GM12872 (cell line): ENCODE data around the gene GADL1.

Source experiments
- TF ChIP-seq, protein P1 (sequence below): IDR thresholded peaks from 3 replicates; pipeline ENCODE4 v1.5.1; 2011; ENCODE audit warnings: low read depth, mild to moderate bottlenecking, low read length, moderate library complexity; ENCODE audit not compliant: insufficient read depth

Gene GADL1

DNA sequence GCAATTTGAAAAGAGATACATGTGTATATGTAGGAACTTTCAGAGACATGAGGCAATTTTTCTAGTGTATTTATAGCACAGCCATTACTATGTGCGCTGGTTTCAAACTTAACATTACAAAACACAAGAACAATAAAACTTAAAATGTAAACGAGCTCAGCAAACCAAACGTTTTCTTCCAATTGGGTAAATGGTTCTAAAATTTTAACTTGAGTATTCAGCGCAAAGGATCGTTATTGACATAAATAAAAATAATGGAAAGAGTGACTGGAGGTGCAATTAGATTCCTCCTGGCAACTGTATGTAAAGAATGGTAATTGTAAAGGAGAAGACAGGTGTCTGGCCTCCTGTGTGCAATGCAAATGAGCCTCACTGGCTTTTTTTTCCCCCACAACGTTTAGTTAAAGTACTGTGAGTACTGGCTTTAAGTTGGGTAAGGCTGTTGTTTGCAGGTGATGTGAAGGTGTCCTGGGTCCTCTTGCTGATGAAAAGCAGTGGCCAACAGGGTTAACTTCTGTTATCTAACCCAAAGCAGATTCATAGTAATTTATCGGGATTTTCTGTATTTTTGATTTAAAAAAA is 14.1 kb upstream of the GADL1 start:
- TF ChIP-seq, protein P1, sequence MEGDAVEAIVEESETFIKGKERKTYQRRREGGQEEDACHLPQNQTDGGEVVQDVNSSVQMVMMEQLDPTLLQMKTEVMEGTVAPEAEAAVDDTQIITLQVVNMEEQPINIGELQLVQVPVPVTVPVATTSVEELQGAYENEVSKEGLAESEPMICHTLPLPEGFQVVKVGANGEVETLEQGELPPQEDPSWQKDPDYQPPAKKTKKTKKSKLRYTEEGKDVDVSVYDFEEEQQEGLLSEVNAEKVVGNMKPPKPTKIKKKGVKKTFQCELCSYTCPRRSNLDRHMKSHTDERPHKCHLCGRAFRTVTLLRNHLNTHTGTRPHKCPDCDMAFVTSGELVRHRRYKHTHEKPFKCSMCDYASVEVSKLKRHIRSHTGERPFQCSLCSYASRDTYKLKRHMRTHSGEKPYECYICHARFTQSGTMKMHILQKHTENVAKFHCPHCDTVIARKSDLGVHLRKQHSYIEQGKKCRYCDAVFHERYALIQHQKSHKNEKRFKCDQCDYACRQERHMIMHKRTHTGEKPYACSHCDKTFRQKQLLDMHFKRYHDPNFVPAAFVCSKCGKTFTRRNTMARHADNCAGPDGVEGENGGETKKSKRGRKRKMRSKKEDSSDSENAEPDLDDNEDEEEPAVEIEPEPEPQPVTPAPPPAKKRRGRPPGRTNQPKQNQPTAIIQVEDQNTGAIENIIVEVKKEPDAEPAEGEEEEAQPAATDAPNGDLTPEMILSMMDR = no peak

DNA sequence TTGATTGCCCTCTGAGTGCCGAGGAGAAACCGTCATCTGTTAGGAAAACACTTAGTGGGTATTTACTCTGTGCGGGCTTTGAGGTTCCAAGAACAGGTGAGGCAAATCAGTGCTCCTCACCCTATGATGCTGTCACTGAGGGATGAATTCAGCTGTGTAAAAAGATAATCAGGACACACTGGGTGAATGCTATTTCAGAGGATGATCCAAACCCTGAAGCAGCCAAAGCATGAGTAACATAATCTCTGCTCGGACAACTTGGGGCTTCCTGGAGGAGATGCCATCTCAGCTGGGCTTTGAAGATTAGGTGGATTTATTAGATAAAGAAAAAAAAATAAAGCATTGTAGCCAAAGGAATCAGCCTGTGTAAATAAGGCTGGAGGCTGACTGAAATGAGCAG is 10.5 kb upstream of the GADL1 start:
- TF ChIP-seq, protein P1 = no peak

DNA sequence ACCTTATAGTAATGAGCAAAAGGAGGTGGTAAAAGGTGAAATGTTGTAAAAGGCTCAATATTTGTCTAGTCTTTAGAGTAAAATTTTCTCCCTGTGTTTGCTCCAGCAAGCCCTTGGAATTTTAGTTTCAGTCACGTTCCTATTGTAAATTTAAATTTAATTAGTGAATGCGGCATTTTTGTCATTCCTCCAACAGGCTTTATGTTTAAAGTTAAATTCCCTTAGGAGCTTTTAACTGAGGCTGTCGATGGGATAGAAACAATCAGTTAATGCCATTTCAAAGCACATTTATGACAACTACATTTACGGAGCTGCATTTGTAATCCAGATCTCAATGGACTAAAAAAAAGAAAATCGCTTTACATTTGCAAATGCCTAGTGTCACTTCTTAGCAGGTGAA is 868 bp upstream of the GADL1 start:
- TF ChIP-seq, protein P1 = no peak

DNA sequence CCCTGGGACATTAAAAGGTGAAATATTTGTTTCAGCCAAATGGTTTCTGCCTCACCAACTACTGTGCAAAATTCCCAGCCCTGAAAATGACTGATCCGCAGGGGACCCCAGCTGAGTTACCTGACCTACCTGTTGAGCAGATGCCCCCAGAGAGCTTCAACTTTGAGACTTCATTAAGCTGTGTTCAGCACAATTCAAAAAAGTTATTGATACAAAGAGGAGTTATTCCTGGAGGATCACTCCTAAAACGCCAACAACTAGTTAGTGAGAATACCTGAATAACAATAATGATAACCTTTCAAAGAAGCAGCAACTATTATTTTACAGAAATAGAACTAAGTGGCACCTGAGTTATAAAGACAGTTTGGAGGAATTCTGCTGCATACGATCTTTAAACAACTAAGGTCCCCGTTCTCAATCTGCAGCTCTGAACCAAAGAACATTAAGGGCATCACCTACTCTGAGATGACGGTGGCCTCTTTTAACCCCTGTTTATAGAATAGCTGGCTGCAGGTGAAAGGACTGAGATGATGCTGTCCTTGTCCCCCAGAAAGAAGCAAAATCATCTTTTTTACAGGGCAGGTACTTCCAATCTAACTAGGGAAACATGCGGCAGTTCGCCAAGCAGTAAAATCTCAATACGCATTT is 659 bp downstream of the GADL1 start:
- TF ChIP-seq, protein P1 = no peak

DNA sequence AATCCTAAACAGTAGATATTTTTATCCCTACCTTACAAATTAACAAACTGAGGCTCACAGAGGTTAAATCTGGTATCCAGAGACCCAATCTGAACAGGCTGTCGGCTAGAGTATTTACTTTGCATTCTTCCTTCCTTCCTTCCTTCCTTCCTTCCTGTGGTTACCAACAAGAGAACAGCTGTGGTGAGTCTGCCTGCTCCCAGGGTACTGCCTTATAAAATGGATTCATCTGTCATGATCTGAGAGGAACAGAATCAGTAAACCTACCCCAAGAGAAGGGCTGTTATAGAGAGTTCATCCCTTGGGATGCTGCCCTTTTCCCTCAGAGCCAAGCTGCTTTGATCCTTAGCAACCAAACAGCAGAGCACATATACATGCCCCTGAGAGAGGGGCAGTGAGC is 3.6 kb downstream of the GADL1 start:
- TF ChIP-seq, protein P1 = no peak

DNA sequence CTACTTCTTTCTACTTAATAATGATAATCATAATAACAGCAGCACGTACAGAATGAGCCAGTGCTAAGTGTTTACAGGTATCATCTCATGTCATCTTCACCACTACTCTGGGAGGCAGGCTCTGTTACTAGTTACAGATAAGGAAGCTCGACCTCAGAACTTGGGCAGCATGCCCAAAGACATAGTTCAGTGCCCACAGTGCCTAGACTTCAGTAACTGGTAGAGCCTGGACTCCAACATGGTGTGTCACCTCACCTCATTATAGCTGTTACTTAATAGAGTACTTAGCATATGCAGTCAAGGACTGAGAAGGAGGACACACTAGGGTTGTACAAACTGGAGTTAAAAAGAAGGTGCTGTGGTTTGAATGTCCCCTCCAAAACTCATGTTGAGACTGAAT is 7.6 kb downstream of the GADL1 start:
- TF ChIP-seq, protein P1 = no peak

DNA sequence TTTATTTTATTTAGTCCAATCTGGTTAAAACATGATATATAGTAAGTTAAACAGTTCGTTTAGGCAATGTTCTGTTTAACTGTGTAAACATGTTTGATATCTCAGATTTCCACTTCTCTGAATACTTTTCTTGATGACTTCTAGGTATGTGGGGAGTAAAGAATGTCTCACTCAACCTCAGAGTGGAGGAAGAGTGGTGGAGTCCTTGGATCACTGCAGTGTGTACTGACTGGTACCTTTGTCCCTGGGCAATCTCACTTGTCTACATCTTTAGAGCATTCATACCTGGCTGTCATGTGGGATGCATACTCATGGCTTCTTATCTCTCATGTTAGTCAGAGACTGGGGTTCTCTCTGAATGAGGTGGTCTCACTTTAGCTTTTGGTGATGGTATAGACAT is 15.6 kb downstream of the GADL1 start:
- TF ChIP-seq, protein P1 = no peak
